GM12872 (cell line): Measurements from ENCODE around the gene SASH1.

ENCODE experiments used
- CTCF ChIP-seq: IDR thresholded peaks from 3 replicates; pipeline ENCODE4 v1.5.1; 2011; ENCODE audit warnings: low read depth, mild to moderate bottlenecking, low read length, moderate library complexity; ENCODE audit not compliant: insufficient read depth

SASH1 gene

GRCh38 chr6:148345176-148345575 is 2.5 kb downstream of the SASH1 start:
- no peak for TF ChIP-seq CTCF

GRCh38 chr6:148345578-148345977 is 2.9 kb downstream of the SASH1 start:
- TF ChIP-seq CTCF = no peak

GRCh38 chr6:148346681-148347440 is 4.2 kb downstream of the SASH1 start:
- no peak for TF ChIP-seq CTCF

- no peak for TF ChIP-seq CTCF
Measured at GRCh38 chr6:148347441-148348054, 4.9 kb downstream of the SASH1 start.

GRCh38 chr6:148348335-148348734 is 5.7 kb downstream of the SASH1 start:
- no peak for TF ChIP-seq CTCF

- TF ChIP-seq CTCF = no peak
Measured at GRCh38 chr6:148348778-148349177, 6.1 kb downstream of the SASH1 start.

GRCh38 chr6:148349466-148349865 is 6.8 kb downstream of the SASH1 start:
- no peak for TF ChIP-seq CTCF
